ENCODE data around the gene MALAT1. TPM values are rescaled to one million over a fixed set of nuclear protein-coding genes. Genes with fewer than 3 reads are reported as not detected.

Gene MALAT1
- total and polyA plus RNA-seq, 2 of the 13 experiments (the other 11 are each of a cell fraction or from before 2014, with no cell fraction given): 143 to 1,237 TPM

- TF ChIP-seq TEF (CRISPR knock-in tag; IDR thresholded peaks at IDR 0.05): no peak
- 0 out of 2 replicates have a peak, but pooled peaks have one; percentile 42 for TF ChIP-seq TRAFD1 (CRISPR knock-in tag; IDR thresholded peaks at IDR 0.05; ENCODE audit: borderline replicate concordance)
- no peak for TF ChIP-seq ZFP36L2 (CRISPR knock-in tag; IDR thresholded peaks at IDR 0.05)
- TF ChIP-seq KLF16 (CRISPR knock-in tag; IDR thresholded peaks at IDR 0.05): peak in 1 of 2 experiments; percentile 82; a peak in 1 of 4 replicates
- 0 out of 2 replicates have a peak, but pooled peaks have one; percentile 12 for TF ChIP-seq AHDC1 (CRISPR knock-in tag; IDR thresholded peaks at IDR 0.05; ENCODE audit: borderline replicate concordance)
- 0 out of 2 replicates have a peak, but pooled peaks have one; percentile 20 for TF ChIP-seq SMAD3 (CRISPR knock-in tag; IDR thresholded peaks at IDR 0.05)
- TF ChIP-seq ARNT2 (CRISPR knock-in tag; IDR thresholded peaks at IDR 0.05; ENCODE audit: low read depth): peak; percentile 65; the same call in 1 of the 2 replicates
- TF ChIP-seq ZNF724P (CRISPR knock-in tag; IDR thresholded peaks at IDR 0.05; ENCODE audit: borderline replicate concordance): no peak
- TF ChIP-seq ZFP41 (CRISPR knock-in tag; IDR thresholded peaks at IDR 0.05; ENCODE audit: borderline replicate concordance): 0 out of 2 replicates have a peak, but pooled peaks have one; percentile 34
- TF ChIP-seq ARNT (IDR thresholded peaks at IDR 0.05): no peak
- TF ChIP-seq ZNF768 (CRISPR knock-in tag; IDR thresholded peaks at IDR 0.05): peak; percentile 56; the same call in 1 of the 2 replicates
- TF ChIP-seq RXRA (CRISPR knock-in tag; IDR thresholded peaks at IDR 0.05): peak; percentile 86; the same call in 1 of the 2 replicates
- no peak for TF ChIP-seq SMC3 (IDR thresholded peaks at IDR 0.05; ENCODE audit: low read length)
- peak; percentile 57; the same call in 1 of the 2 replicates for TF ChIP-seq ZSCAN5A (CRISPR knock-in tag; IDR thresholded peaks at IDR 0.05; ENCODE audit: borderline replicate concordance)
- peak; percentile 33; the same call in 1 of the 2 replicates for TF ChIP-seq ZNF564 (CRISPR knock-in tag; IDR thresholded peaks at IDR 0.05)
- TF ChIP-seq KDM2A (CRISPR knock-in tag; IDR thresholded peaks at IDR 0.05; ENCODE audit: borderline replicate concordance, low read depth): peak; percentile 66
- TF ChIP-seq FIP1L1 (IDR thresholded peaks at IDR 0.05; ENCODE audit: borderline replicate concordance, insufficient read depth, low read depth, low read length): no peak
- TF ChIP-seq ZNF550 (CRISPR knock-in tag; IDR thresholded peaks at IDR 0.05; ENCODE audit: borderline replicate concordance): no peak
- no peak for TF ChIP-seq HDAC6 (IDR thresholded peaks at IDR 0.05; ENCODE audit: low read depth, low read length)
Observed at GRCh38 chr11:65497141-65498041, 1.5 kb upstream of the MALAT1 start (continued).

Data from HepG2 (cell line).